ENCODE data around the gene ARNT2.

Gene ARNT2

GRCh38 chr15:80462836-80463512 is 58.8 kb downstream of the ARNT2 start:
- H3K4ac ChIP-seq (ENCODE audit: low read depth in 1 of 2, low read length in 2 of 2) = no peak overlapping the region
- H2AK5ac ChIP-seq (ENCODE audit: low read length, severe bottlenecking) = peak overlapping the region; percentile 13
- no peak overlapping the region for H2BK15ac ChIP-seq (ENCODE audit: low read depth, poor library complexity, severe bottlenecking)
- H2BK5ac ChIP-seq (ENCODE audit: low read depth, low read length, poor library complexity, severe bottlenecking) = no peak overlapping the region
- H3K9me3 ChIP-seq (ENCODE audit: control insufficient read depth, low read length) = no peaks in the 10 kb centered on the region
- H2AFZ ChIP-seq (ENCODE audit: low read depth, low read length) = no peak overlapping the region
- DNase-seq = no peak
- H3K27me3 ChIP-seq (ENCODE audit: control insufficient read depth in 1 of 2, insufficient read depth in 1 of 2, low read length in 2 of 2) = no peaks in the 10 kb centered on the region
- H3K4me1 ChIP-seq (ENCODE audit: control insufficient read depth, insufficient read depth, low read depth, low read length) = peaks cover 17% of the 10 kb centered on the region
- H4K91ac ChIP-seq (ENCODE audit: low read length) = no peak overlapping the region
- H3K27ac ChIP-seq (ENCODE audit: low read length, poor library complexity, severe bottlenecking) = no peak overlapping the region
- H3K23ac ChIP-seq (ENCODE audit: low read length in 2 of 2) = no peak overlapping the region
- H3K9ac ChIP-seq (ENCODE audit: low read length) = no peak overlapping the region
- H3K79me1 ChIP-seq (replicated peaks; ENCODE audit: low read length, poor library complexity, severe bottlenecking) = peaks cover 1% of the 10 kb centered on the region
- H3K4me3 ChIP-seq (ENCODE audit: insufficient read depth in 1 of 2, low read depth in 1 of 2, low read length in 2 of 2) = no peak overlapping the region
- 91% methylated on average over 6 of the region's 8 CpGs for WGBS
- H3K36me3 ChIP-seq (ENCODE audit: control insufficient read depth in 1 of 2, insufficient read depth in 2 of 2, low read depth in 1 of 2, low read length in 2 of 2) = peaks cover 0 to 27% of the 10 kb centered on the region in 2 experiments
- no peak overlapping the region for H3K18ac ChIP-seq (ENCODE audit: low read depth in 1 of 2, low read length in 2 of 2)
- H3K4me2 ChIP-seq (ENCODE audit: low read length, poor library complexity, severe bottlenecking) = no peak overlapping the region
- H4K8ac ChIP-seq (ENCODE audit: low read length) = no peak overlapping the region
- H2BK120ac ChIP-seq (ENCODE audit: low read depth, low read length) = no peak overlapping the region
- H2BK12ac ChIP-seq (ENCODE audit: low read length in 2 of 2) = no peak overlapping the region
- H3K14ac ChIP-seq (ENCODE audit: low read length in 2 of 2) = no peak overlapping the region

DNA sequence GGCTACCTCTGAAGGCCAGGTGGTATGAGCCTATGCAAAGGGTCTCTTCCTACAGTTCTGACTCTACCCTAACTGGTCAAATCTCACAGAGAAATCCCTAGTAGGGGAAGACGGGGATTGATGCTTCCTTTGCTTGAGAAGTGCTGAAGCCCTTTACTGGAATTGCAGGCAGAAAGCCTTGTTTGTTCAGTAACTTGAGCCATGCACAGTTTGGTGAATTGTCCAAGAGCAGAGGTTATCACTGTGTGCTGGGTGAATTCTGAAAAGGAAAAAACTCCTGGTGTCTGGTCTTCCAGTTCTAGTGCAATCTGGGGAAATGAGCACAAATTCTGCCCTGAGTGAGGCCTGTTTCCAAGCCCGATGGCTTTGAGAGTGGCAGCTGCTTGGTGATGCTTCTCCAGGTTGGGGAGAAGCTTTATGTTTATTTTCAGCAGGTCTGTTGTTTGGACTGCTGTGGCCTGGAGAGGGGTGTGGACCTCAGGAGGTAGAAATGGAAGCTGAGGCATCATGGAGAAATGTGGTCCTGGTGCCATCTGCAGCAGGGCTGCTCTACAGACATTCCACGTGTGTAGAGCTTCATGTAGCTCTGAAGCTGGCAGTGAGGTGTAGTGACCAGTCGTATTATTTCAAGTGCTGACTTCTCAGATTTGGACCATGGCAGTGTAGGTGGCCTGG is 60.9 kb downstream of the ARNT2 start:
- WGBS = 91% methylated on average over 4 of the region's 4 CpGs
- Histone ChIP-seq H3K79me1 (replicated peaks; ENCODE audit: low read length, poor library complexity, severe bottlenecking) (no peaks in the 10 kb centered on the region), H2AK5ac (ENCODE audit: low read length, severe bottlenecking) (no peak overlapping the region), H3K9me3 (ENCODE audit: control insufficient read depth, low read length) (no peaks in the 10 kb centered on the region), H2BK120ac (ENCODE audit: low read depth, low read length) (no peak overlapping the region), H2AFZ (ENCODE audit: low read depth, low read length) (no peak overlapping the region), H3K36me3 (ENCODE audit: control insufficient read depth in 1 of 2, insufficient read depth in 2 of 2, low read depth in 1 of 2, low read length in 2 of 2) (peaks cover 0 to 28% of the 10 kb centered on the region in 2 experiments), H3K9ac (ENCODE audit: low read length) (no peak overlapping the region), H2BK12ac (ENCODE audit: low read length in 2 of 2) (no peak overlapping the region), H3K27me3 (ENCODE audit: control insufficient read depth in 1 of 2, insufficient read depth in 1 of 2, low read length in 2 of 2) (no peaks in the 10 kb centered on the region), H3K23ac (ENCODE audit: low read length in 2 of 2) (no peak overlapping the region), H4K8ac (ENCODE audit: low read length) (no peak overlapping the region), H3K4me2 (ENCODE audit: low read length, poor library complexity, severe bottlenecking) (no peak overlapping the region), H3K14ac (ENCODE audit: low read length in 2 of 2) (no peak overlapping the region), H3K27ac (ENCODE audit: low read length, poor library complexity, severe bottlenecking) (no peak overlapping the region), H3K18ac (ENCODE audit: low read depth in 1 of 2, low read length in 2 of 2) (no peak overlapping the region), H3K4me3 (ENCODE audit: insufficient read depth in 1 of 2, low read depth in 1 of 2, low read length in 2 of 2) (no peak overlapping the region), H2BK15ac (ENCODE audit: low read depth, poor library complexity, severe bottlenecking) (no peak overlapping the region), H4K91ac (ENCODE audit: low read length) (no peak overlapping the region), H3K4ac (ENCODE audit: low read depth in 1 of 2, low read length in 2 of 2) (no peak overlapping the region), H3K4me1 (ENCODE audit: control insufficient read depth, insufficient read depth, low read depth, low read length) (peaks cover 19% of the 10 kb centered on the region), H2BK5ac (ENCODE audit: low read depth, low read length, poor library complexity, severe bottlenecking) (no peak overlapping the region)
- no peak for DNase-seq

- 94% methylated on average over 5 of the region's 5 CpGs for WGBS
- H4K91ac ChIP-seq (ENCODE audit: low read length) = no peak overlapping the region
Observed at GRCh38 chr15:80465626-80466005, 61.4 kb downstream of the ARNT2 start.

GRCh38 chr15:80466543-80466942 is 62.4 kb downstream of the ARNT2 start:
- H2AK5ac ChIP-seq (ENCODE audit: low read length, severe bottlenecking) = no peak overlapping the region
- no peaks in the 10 kb centered on the region for H3K27me3 ChIP-seq (ENCODE audit: control insufficient read depth in 1 of 2, insufficient read depth in 1 of 2, low read length in 2 of 2)
- no peak overlapping the region for H3K23ac ChIP-seq (ENCODE audit: low read length in 2 of 2)
- H2BK5ac ChIP-seq (ENCODE audit: low read depth, low read length, poor library complexity, severe bottlenecking) = no peak overlapping the region
- H3K4ac ChIP-seq (ENCODE audit: low read depth in 1 of 2, low read length in 2 of 2) = no peak overlapping the region
- peaks cover 0 to 21% of the 10 kb centered on the region in 2 experiments for H3K36me3 ChIP-seq (ENCODE audit: control insufficient read depth in 1 of 2, insufficient read depth in 2 of 2, low read depth in 1 of 2, low read length in 2 of 2)
- peaks cover 11% of the 10 kb centered on the region for H3K4me1 ChIP-seq (ENCODE audit: control insufficient read depth, insufficient read depth, low read depth, low read length)
- no peak overlapping the region for H2BK15ac ChIP-seq (ENCODE audit: low read depth, poor library complexity, severe bottlenecking)
- no peak overlapping the region for H3K9ac ChIP-seq (ENCODE audit: low read length)
- no peaks in the 10 kb centered on the region for H3K9me3 ChIP-seq (ENCODE audit: control insufficient read depth, low read length)
- H3K14ac ChIP-seq (ENCODE audit: low read length in 2 of 2) = no peak overlapping the region
- H4K8ac ChIP-seq (ENCODE audit: low read length) = no peak overlapping the region
- no peak overlapping the region for H2BK120ac ChIP-seq (ENCODE audit: low read depth, low read length)
- no peak overlapping the region for H2AFZ ChIP-seq (ENCODE audit: low read depth, low read length)
- WGBS = 92% methylated on average over 2 of the region's 2 CpGs
- no peak overlapping the region for H2BK12ac ChIP-seq (ENCODE audit: low read length in 2 of 2)
- no peaks in the 10 kb centered on the region for H3K79me1 ChIP-seq (replicated peaks; ENCODE audit: low read length, poor library complexity, severe bottlenecking)
- no peak overlapping the region for H3K18ac ChIP-seq (ENCODE audit: low read depth in 1 of 2, low read length in 2 of 2)
- H3K27ac ChIP-seq (ENCODE audit: low read length, poor library complexity, severe bottlenecking) = no peak overlapping the region
- DNase-seq = no peak
- H4K91ac ChIP-seq (ENCODE audit: low read length) = no peak overlapping the region
- H3K4me3 ChIP-seq (ENCODE audit: insufficient read depth in 1 of 2, low read depth in 1 of 2, low read length in 2 of 2) = no peak overlapping the region
- no peak overlapping the region for H3K4me2 ChIP-seq (ENCODE audit: low read length, poor library complexity, severe bottlenecking)

More at GRCh38 chr15:80465626-80466005, 61.4 kb downstream of the ARNT2 start:
- Histone ChIP-seq H3K14ac (ENCODE audit: low read length in 2 of 2) (no peak overlapping the region), H3K4me3 (ENCODE audit: insufficient read depth in 1 of 2, low read depth in 1 of 2, low read length in 2 of 2) (no peak overlapping the region), H3K36me3 (ENCODE audit: control insufficient read depth in 1 of 2, insufficient read depth in 2 of 2, low read depth in 1 of 2, low read length in 2 of 2) (peaks cover 0 to 26% of the 10 kb centered on the region in 2 experiments), H3K18ac (ENCODE audit: low read depth in 1 of 2, low read length in 2 of 2) (no peak overlapping the region), H3K27me3 (ENCODE audit: control insufficient read depth in 1 of 2, insufficient read depth in 1 of 2, low read length in 2 of 2) (no peaks in the 10 kb centered on the region), H2AFZ (ENCODE audit: low read depth, low read length) (no peak overlapping the region), H4K8ac (ENCODE audit: low read length) (no peak overlapping the region), H2BK15ac (ENCODE audit: low read depth, poor library complexity, severe bottlenecking) (no peak overlapping the region), H3K79me1 (replicated peaks; ENCODE audit: low read length, poor library complexity, severe bottlenecking) (no peaks in the 10 kb centered on the region), H3K9me3 (ENCODE audit: control insufficient read depth, low read length) (no peaks in the 10 kb centered on the region), H2BK120ac (ENCODE audit: low read depth, low read length) (no peak overlapping the region), H3K4me1 (ENCODE audit: control insufficient read depth, insufficient read depth, low read depth, low read length) (peaks cover 19% of the 10 kb centered on the region), H3K23ac (ENCODE audit: low read length in 2 of 2) (no peak overlapping the region), H2AK5ac (ENCODE audit: low read length, severe bottlenecking) (no peak overlapping the region), H2BK12ac (ENCODE audit: low read length in 2 of 2) (no peak overlapping the region), H3K27ac (ENCODE audit: low read length, poor library complexity, severe bottlenecking) (no peak overlapping the region), H3K4me2 (ENCODE audit: low read length, poor library complexity, severe bottlenecking) (no peak overlapping the region), H3K4ac (ENCODE audit: low read depth in 1 of 2, low read length in 2 of 2) (no peak overlapping the region), H3K9ac (ENCODE audit: low read length) (no peak overlapping the region), H2BK5ac (ENCODE audit: low read depth, low read length, poor library complexity, severe bottlenecking) (no peak overlapping the region)
- DNase-seq = no peak

All from mesenchymal stem cell (in vitro differentiated cells and primary cell).